Measurements from ENCODE around the gene PTGDR. TPM values are rescaled to one million over a fixed set of nuclear protein-coding genes. Genes with fewer than 3 reads are reported as not detected.

Gene PTGDR
- total and polyA plus RNA-seq, 2 of the 8 experiments (the other 6 are each of a cell fraction or from before 2014, with no cell fraction given) = 0.22 to 0.83 TPM

DNA sequence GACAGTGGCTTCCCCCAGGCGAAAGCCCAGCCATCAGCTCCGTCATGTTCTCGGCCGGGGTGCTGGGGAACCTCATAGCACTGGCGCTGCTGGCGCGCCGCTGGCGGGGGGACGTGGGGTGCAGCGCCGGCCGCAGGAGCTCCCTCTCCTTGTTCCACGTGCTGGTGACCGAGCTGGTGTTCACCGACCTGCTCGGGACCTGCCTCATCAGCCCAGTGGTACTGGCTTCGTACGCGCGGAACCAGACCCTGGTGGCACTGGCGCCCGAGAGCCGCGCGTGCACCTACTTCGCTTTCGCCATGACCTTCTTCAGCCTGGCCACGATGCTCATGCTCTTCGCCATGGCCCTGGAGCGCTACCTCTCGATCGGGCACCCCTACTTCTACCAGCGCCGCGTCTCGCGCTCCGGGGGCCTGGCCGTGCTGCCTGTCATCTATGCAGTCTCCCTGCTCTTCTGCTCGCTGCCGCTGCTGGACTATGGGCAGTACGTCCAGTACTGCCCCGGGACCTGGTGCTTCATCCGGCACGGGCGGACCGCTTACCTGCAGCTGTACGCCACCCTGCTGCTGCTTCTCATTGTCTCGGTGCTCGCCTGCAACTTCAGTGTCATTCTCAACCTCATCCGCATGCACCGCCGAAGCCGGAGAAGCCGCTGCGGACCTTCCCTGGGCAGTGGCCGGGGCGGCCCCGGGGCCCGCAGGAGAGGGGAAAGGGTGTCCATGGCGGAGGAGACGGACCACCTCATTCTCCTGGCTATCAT is 47.3 kb downstream of the PTGDR start:
- Histone ChIP-seq H3K27me3 (replicated peaks in 1 of 4; ENCODE audit: control insufficient read depth in 3 of 4, extremely low read depth in 1 of 4, insufficient read depth in 3 of 4, low read length in 3 of 4) (peaks cover 33 to 49% (median 45%) of the 10 kb centered on the region in 4 experiments), H4K91ac (replicated peaks; ENCODE audit: insufficient read length, low read length) (peak overlapping the region; percentile 62), H3K79me1 (ENCODE audit: low read depth, low read length) (no peaks in the 10 kb centered on the region), H3K9ac (replicated peaks in 1 of 4; ENCODE audit: extremely low read depth in 1 of 4, low read depth in 3 of 4, low read length in 3 of 4) (peak overlapping the region in 1 of 4 experiments; percentile 50; a peak in 1 of 7 replicates), H3K4me1 (replicated peaks in 1 of 4; ENCODE audit: control insufficient read depth in 3 of 4, insufficient read depth in 4 of 4, low read length in 3 of 4) (peaks cover 3 to 10% (median 6%) of the 10 kb centered on the region in 4 experiments), H2AK5ac (ENCODE audit: low read depth, low read length) (no peak overlapping the region), H2BK5ac (ENCODE audit: low read depth, low read length) (no peak overlapping the region), H2AFZ (ENCODE audit: low read length) (peak overlapping the region; percentile 98), H2BK20ac (ENCODE audit: low read length) (no peak overlapping the region; the same call in 1 of the 2 replicates), H3K27ac (ENCODE audit: low read depth, low read length) (no peak overlapping the region), H3K23ac (ENCODE audit: insufficient read length) (no peak overlapping the region), H3K23me2 (ENCODE audit: low read depth, low read length) (peaks cover 17% of the 10 kb centered on the region), H3K4me2 (ENCODE audit: insufficient read depth in 1 of 2, low read depth in 2 of 2, low read length in 2 of 2) (peak overlapping the region; percentile 96 to 99), H2BK120ac (replicated peaks; ENCODE audit: low read depth, low read length) (no peak overlapping the region), H3K18ac (ENCODE audit: extremely low read depth, low read length) (peak overlapping the region; percentile 71; the same call in 1 of the 2 replicates), H2BK15ac (ENCODE audit: low read length) (peak overlapping the region; percentile 88; the same call in 1 of the 2 replicates), H4K5ac (ENCODE audit: insufficient read length, low read depth, low read length) (no peak overlapping the region), H3K56ac (replicated peaks; ENCODE audit: insufficient read length, low read depth, low read length) (no peak overlapping the region), H3K14ac (ENCODE audit: insufficient read length) (no peak overlapping the region), H4K20me1 (replicated peaks in 1 of 2; ENCODE audit: control insufficient read depth in 1 of 2, insufficient read depth in 2 of 2, low read length in 2 of 2) (no peaks in the 10 kb centered on the region), H3K36me3 (ENCODE audit: control insufficient read depth in 2 of 4, insufficient read depth in 4 of 4, low read length in 3 of 4) (no peaks in the 10 kb centered on the region), H4K8ac (ENCODE audit: extremely low read depth, insufficient read depth, low read length) (no peak overlapping the region; the same call in 1 of the 2 replicates), H3K9me3 (ENCODE audit: insufficient read depth in 2 of 2, low read depth in 1 of 2, low read length in 1 of 2) (no peaks in the 10 kb centered on the region), H3K4me3 (ENCODE audit: extremely low read depth in 1 of 4, insufficient read depth in 2 of 4, low read depth in 3 of 4, low read length in 4 of 4) (peak overlapping the region; percentile 46 to 68 (median 50)), H2BK12ac (ENCODE audit: low read depth, low read length) (peak overlapping the region; percentile 86; the same call in 1 of the 2 replicates), H3K4ac (replicated peaks; ENCODE audit: insufficient read length, low read depth, low read length) (no peak overlapping the region), H3K79me2 (ENCODE audit: control insufficient read depth in 1 of 2, insufficient read depth in 2 of 2, low read length in 2 of 2) (no peaks in the 10 kb centered on the region)
- DNase-seq (ENCODE audit: low read depth in 1 of 2, low spot score in 2 of 2) = peak in 1 of 2 experiments; percentile 75
- WGBS, 2 experiments (ENCODE audit: extremely low coverage in 1 of 2, insufficient coverage in 1 of 2, insufficient read length in 1 of 2, insufficient replicate concordance in 2 of 2, low coverage in 1 of 2, low lambda C conversion rate in 2 of 2, missing lambda C conversion rate in 1 of 2) = 3% methylated on average over 56 of the region's 63 CpGs; no CpG with 5 or more reads in 1 of the 2 experiments
- FAIRE-seq = no peak
- CTCF ChIA-PET (ENCODE audit: partially characterized antibody) = interaction anchor here (1.2 kb wide), 1 partner anchor 16 kb away, joined by 4 read pairs; no protein-coding TSS in a partner anchor
- POLR2A ChIA-PET (ENCODE audit: partially characterized antibody) = no interaction called here
- TF ChIP-seq, protein P1, sequence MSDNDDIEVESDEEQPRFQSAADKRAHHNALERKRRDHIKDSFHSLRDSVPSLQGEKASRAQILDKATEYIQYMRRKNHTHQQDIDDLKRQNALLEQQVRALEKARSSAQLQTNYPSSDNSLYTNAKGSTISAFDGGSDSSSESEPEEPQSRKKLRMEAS (IDR thresholded peaks at IDR 0.05) = peak; percentile 79
- TF ChIP-seq NANOG (IDR thresholded peaks at IDR 0.05; ENCODE audit: insufficient read depth, low read depth, low read length, poor library complexity, severe bottlenecking) = no peak
- TF ChIP-seq YY1 (IDR thresholded peaks at IDR 0.05; ENCODE audit: low read depth, low read length) = no peak
- TF ChIP-seq EZH2 (IDR thresholded peaks at IDR 0.05; ENCODE audit: low read depth, low read length, severe bottlenecking) = peak; percentile 77
- no peak for TF ChIP-seq SP2 (IDR thresholded peaks at IDR 0.05; ENCODE audit: low read length)
- peak; percentile 89 for TF ChIP-seq KDM4A (IDR thresholded peaks at IDR 0.05; ENCODE audit: low read depth, low read length, severe bottlenecking)
- TF ChIP-seq RXRA (IDR thresholded peaks at IDR 0.05; ENCODE audit: insufficient read depth, low read depth, low read length) = no peak
- TF ChIP-seq SUZ12 (IDR thresholded peaks at IDR 0.05; ENCODE audit: low read length) = peak; percentile 94
- no peak for TF ChIP-seq SRF (IDR thresholded peaks at IDR 0.05; ENCODE audit: low read depth, low read length)
- TF ChIP-seq, protein P2, sequence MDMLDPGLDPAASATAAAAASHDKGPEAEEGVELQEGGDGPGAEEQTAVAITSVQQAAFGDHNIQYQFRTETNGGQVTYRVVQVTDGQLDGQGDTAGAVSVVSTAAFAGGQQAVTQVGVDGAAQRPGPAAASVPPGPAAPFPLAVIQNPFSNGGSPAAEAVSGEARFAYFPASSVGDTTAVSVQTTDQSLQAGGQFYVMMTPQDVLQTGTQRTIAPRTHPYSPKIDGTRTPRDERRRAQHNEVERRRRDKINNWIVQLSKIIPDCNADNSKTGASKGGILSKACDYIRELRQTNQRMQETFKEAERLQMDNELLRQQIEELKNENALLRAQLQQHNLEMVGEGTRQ (IDR thresholded peaks at IDR 0.05; ENCODE audit: low read length) = no peak

Measured in H1 (cell line).